ENCODE data around the gene NHLH1.

The NHLH1 gene

GRCh38 chr1:160369087-160369486 is 2.2 kb downstream of the NHLH1 start:
- Histone ChIP-seq H3K9ac (ENCODE audit: low read length) (no peak overlapping the region), H3K27me3 (ENCODE audit: insufficient read depth, low read length, poor library complexity) (no peaks in the 10 kb centered on the region), H2BK120ac (ENCODE audit: low read depth, low read length) (no peak overlapping the region), H2AK5ac (ENCODE audit: low read length) (no peak overlapping the region), H3K4ac (ENCODE audit: low read depth, low read length) (no peak overlapping the region), H3K79me1 (ENCODE audit: low read length) (no peaks in the 10 kb centered on the region), H3K23ac (ENCODE audit: low read length) (no peak overlapping the region), H3K27ac (ENCODE audit: low read depth, low read length) (no peak overlapping the region), H4K5ac (ENCODE audit: low read length) (no peak overlapping the region), H2BK5ac (ENCODE audit: low read length) (no peak overlapping the region), H3K79me2 (ENCODE audit: control insufficient read depth, insufficient read depth, low read length) (no peaks in the 10 kb centered on the region), H3K4me3 (ENCODE audit: low read length) (no peak overlapping the region), H3K4me1 (ENCODE audit: control insufficient read depth, low read depth, low read length) (no peaks in the 10 kb centered on the region), H3K36me3 (ENCODE audit: control insufficient read depth, insufficient read depth, low read length) (no peaks in the 10 kb centered on the region), H4K8ac (ENCODE audit: low read depth, low read length) (no peak overlapping the region), H3K56ac (ENCODE audit: low read length) (no peak overlapping the region), H2BK15ac (replicated peaks; ENCODE audit: low read depth) (no peak overlapping the region), H3K18ac (ENCODE audit: low read length) (no peak overlapping the region), H3K4me2 (ENCODE audit: low read length) (no peak overlapping the region)
- no peak for DNase-seq
- 100% methylated on average over 1 of the region's 1 CpG for WGBS (ENCODE audit: extremely low coverage, insufficient coverage, low lambda C conversion rate)

- H3K4me3 ChIP-seq (ENCODE audit: low read length), result no peak overlapping the region
- no CpG with 5 or more reads among the region's 42 CpGs for WGBS (ENCODE audit: extremely low coverage, insufficient coverage, low lambda C conversion rate)
- no peak overlapping the region for H3K18ac ChIP-seq (ENCODE audit: low read length)
- H3K79me1 ChIP-seq (ENCODE audit: low read length), result no peaks in the 10 kb centered on the region
- no peak overlapping the region for H2BK5ac ChIP-seq (ENCODE audit: low read length)
- peaks cover 6% of the 10 kb centered on the region for H3K4me1 ChIP-seq (ENCODE audit: control insufficient read depth, low read depth, low read length)
- no peak overlapping the region for H3K56ac ChIP-seq (ENCODE audit: low read length)
- no peak overlapping the region for H3K4ac ChIP-seq (ENCODE audit: low read depth, low read length)
- H2BK120ac ChIP-seq (ENCODE audit: low read depth, low read length), result no peak overlapping the region
- no peak overlapping the region for H4K5ac ChIP-seq (ENCODE audit: low read length)
- H3K79me2 ChIP-seq (ENCODE audit: control insufficient read depth, insufficient read depth, low read length), result no peaks in the 10 kb centered on the region
- no peak overlapping the region for H4K8ac ChIP-seq (ENCODE audit: low read depth, low read length)
- DNase-seq, result no peak
- no peak overlapping the region for H3K4me2 ChIP-seq (ENCODE audit: low read length)
- no peaks in the 10 kb centered on the region for H3K36me3 ChIP-seq (ENCODE audit: control insufficient read depth, insufficient read depth, low read length)
- no peak overlapping the region for H2BK15ac ChIP-seq (replicated peaks; ENCODE audit: low read depth)
- no peak overlapping the region for H3K27ac ChIP-seq (ENCODE audit: low read depth, low read length)
- H3K27me3 ChIP-seq (ENCODE audit: insufficient read depth, low read length, poor library complexity), result no peaks in the 10 kb centered on the region
- no peak overlapping the region for H2AK5ac ChIP-seq (ENCODE audit: low read length)
- no peak overlapping the region for H3K9ac ChIP-seq (ENCODE audit: low read length)
- H3K23ac ChIP-seq (ENCODE audit: low read length), result no peak overlapping the region
These were observed 3.9 kb downstream of the NHLH1 start for GRCh38 chr1:160370561-160371345.

GRCh38 chr1:160371346-160371631 is 4.4 kb downstream of the NHLH1 start:
- Histone ChIP-seq H3K27ac (ENCODE audit: low read depth, low read length) (no peak overlapping the region), H3K27me3 (ENCODE audit: insufficient read depth, low read length, poor library complexity) (no peaks in the 10 kb centered on the region), H2AK5ac (ENCODE audit: low read length) (no peak overlapping the region), H3K56ac (ENCODE audit: low read length) (no peak overlapping the region), H3K79me2 (ENCODE audit: control insufficient read depth, insufficient read depth, low read length) (no peaks in the 10 kb centered on the region), H3K36me3 (ENCODE audit: control insufficient read depth, insufficient read depth, low read length) (no peaks in the 10 kb centered on the region), H4K8ac (ENCODE audit: low read depth, low read length) (no peak overlapping the region), H2BK15ac (replicated peaks; ENCODE audit: low read depth) (no peak overlapping the region), H3K4me3 (ENCODE audit: low read length) (no peak overlapping the region), H4K5ac (ENCODE audit: low read length) (no peak overlapping the region), H3K23ac (ENCODE audit: low read length) (no peak overlapping the region), H3K4ac (ENCODE audit: low read depth, low read length) (no peak overlapping the region), H3K4me1 (ENCODE audit: control insufficient read depth, low read depth, low read length) (peaks cover 12% of the 10 kb centered on the region), H3K18ac (ENCODE audit: low read length) (no peak overlapping the region), H3K4me2 (ENCODE audit: low read length) (no peak overlapping the region), H3K9ac (ENCODE audit: low read length) (no peak overlapping the region), H2BK5ac (ENCODE audit: low read length) (no peak overlapping the region), H2BK120ac (ENCODE audit: low read depth, low read length) (no peak overlapping the region), H3K79me1 (ENCODE audit: low read length) (no peaks in the 10 kb centered on the region)
- DNase-seq, result no peak

- no peak overlapping the region for H3K4me2 ChIP-seq (ENCODE audit: low read length)
- no peak overlapping the region for H2BK120ac ChIP-seq (ENCODE audit: low read depth, low read length)
- no peak for DNase-seq
- H3K27ac ChIP-seq (ENCODE audit: low read depth, low read length), result no peak overlapping the region
- no peak overlapping the region for H3K9ac ChIP-seq (ENCODE audit: low read length)
- H3K79me2 ChIP-seq (ENCODE audit: control insufficient read depth, insufficient read depth, low read length), result no peaks in the 10 kb centered on the region
- no peaks in the 10 kb centered on the region for H3K36me3 ChIP-seq (ENCODE audit: control insufficient read depth, insufficient read depth, low read length)
- no peak overlapping the region for H3K56ac ChIP-seq (ENCODE audit: low read length)
- no peaks in the 10 kb centered on the region for H3K27me3 ChIP-seq (ENCODE audit: insufficient read depth, low read length, poor library complexity)
- no peak overlapping the region for H3K23ac ChIP-seq (ENCODE audit: low read length)
- H3K4me1 ChIP-seq (ENCODE audit: control insufficient read depth, low read depth, low read length), result peaks cover 13% of the 10 kb centered on the region
- H3K4me3 ChIP-seq (ENCODE audit: low read length), result no peak overlapping the region
- no peak overlapping the region for H4K8ac ChIP-seq (ENCODE audit: low read depth, low read length)
- no peak overlapping the region for H2BK5ac ChIP-seq (ENCODE audit: low read length)
- no peak overlapping the region for H3K18ac ChIP-seq (ENCODE audit: low read length)
- H3K79me1 ChIP-seq (ENCODE audit: low read length), result no peaks in the 10 kb centered on the region
- no peak overlapping the region for H3K4ac ChIP-seq (ENCODE audit: low read depth, low read length)
- H2BK15ac ChIP-seq (replicated peaks; ENCODE audit: low read depth), result no peak overlapping the region
- WGBS (ENCODE audit: extremely low coverage, insufficient coverage, low lambda C conversion rate), result no CpG with 5 or more reads among the region's 4 CpGs
- no peak overlapping the region for H4K5ac ChIP-seq (ENCODE audit: low read length)
- H2AK5ac ChIP-seq (ENCODE audit: low read length), result no peak overlapping the region
These were observed 4.9 kb downstream of the NHLH1 start for GRCh38 chr1:160371756-160372155.

GRCh38 chr1:160373696-160374095 is 6.8 kb downstream of the NHLH1 start:
- Histone ChIP-seq H3K79me2 (ENCODE audit: control insufficient read depth, insufficient read depth, low read length) (no peaks in the 10 kb centered on the region), H3K36me3 (ENCODE audit: control insufficient read depth, insufficient read depth, low read length) (no peaks in the 10 kb centered on the region), H3K23ac (ENCODE audit: low read length) (no peak overlapping the region), H4K8ac (ENCODE audit: low read depth, low read length) (no peak overlapping the region), H3K4ac (ENCODE audit: low read depth, low read length) (no peak overlapping the region), H3K4me3 (ENCODE audit: low read length) (no peak overlapping the region), H3K18ac (ENCODE audit: low read length) (no peak overlapping the region), H2BK15ac (replicated peaks; ENCODE audit: low read depth) (no peak overlapping the region), H2AK5ac (ENCODE audit: low read length) (no peak overlapping the region), H3K56ac (ENCODE audit: low read length) (no peak overlapping the region), H3K27me3 (ENCODE audit: insufficient read depth, low read length, poor library complexity) (no peaks in the 10 kb centered on the region), H3K27ac (ENCODE audit: low read depth, low read length) (no peak overlapping the region), H3K9ac (ENCODE audit: low read length) (no peak overlapping the region), H3K79me1 (ENCODE audit: low read length) (no peaks in the 10 kb centered on the region), H4K5ac (ENCODE audit: low read length) (no peak overlapping the region), H2BK120ac (ENCODE audit: low read depth, low read length) (no peak overlapping the region), H3K4me2 (ENCODE audit: low read length) (no peak overlapping the region), H2BK5ac (ENCODE audit: low read length) (no peak overlapping the region), H3K4me1 (ENCODE audit: control insufficient read depth, low read depth, low read length) (peaks cover 13% of the 10 kb centered on the region)
- WGBS (ENCODE audit: extremely low coverage, insufficient coverage, low lambda C conversion rate), result no CpG with 5 or more reads among the region's 4 CpGs
- DNase-seq, result no peak

Data from mesendoderm (in vitro differentiated cells).